ENCODE results near the gene FBXO31. TPM values are rescaled to one million over a fixed set of nuclear protein-coding genes. Genes with fewer than 3 reads are reported as not detected.

Gene FBXO31
- total and polyA plus RNA-seq, 12 donors: 15.1 to 94.3 (median 72.4) TPM

DNA sequence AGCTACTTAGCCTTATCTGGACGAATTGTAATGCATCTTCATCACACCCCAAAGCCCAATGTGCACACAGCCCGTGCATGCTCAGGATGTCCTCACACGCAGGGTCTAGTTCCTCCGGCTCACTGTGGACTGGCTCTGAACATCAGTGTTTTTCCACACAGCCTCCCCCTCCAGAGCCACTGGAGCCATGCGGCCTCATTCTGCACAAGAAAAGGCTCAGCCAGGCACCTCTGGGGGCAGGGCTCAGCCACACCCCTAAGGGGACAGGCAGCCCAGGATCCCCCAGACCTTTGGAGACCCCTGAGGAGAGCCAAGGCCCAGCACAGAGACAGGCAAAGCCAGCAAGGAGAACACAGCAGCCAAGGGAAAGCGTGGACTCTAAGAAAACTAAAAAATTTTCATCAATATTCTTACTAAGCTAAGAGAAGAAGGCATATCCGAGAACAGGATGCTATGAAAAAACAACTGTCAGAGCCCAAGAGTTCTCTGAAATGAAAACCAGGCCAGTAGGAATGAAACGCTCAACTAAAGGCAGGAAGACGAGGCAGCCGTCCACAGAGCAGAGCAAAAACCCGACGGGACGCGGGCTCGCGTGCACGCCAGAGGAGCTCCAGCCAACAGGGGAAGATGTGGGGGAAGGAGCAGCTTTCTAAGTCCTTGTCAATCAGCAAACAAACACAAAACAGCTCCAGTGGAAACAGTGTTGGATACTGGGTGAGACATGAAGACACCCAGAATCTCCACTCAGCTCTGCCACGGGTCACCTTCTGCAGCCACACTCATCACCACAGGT lies 43.0 kb upstream of the FBXO31 start:
- Histone ChIP-seq H3K9me3 (no peaks in the 10 kb centered on the region), H3K36me3 (peaks cover 0 to 71% (median 15%) of the 10 kb centered on the region in 9 donors), H3K27me3 (no peaks in the 10 kb centered on the region), H3K4me1 (peaks cover 0 to 12% (median 2%) of the 10 kb centered on the region in 9 donors), H3K4me3 (no peak overlapping the region), H3K27ac (no peak overlapping the region)
- TF ChIP-seq CTCF (IDR thresholded peaks at IDR 0.05): no peak
- intact Hi-C loops (cut with DNase I): loop anchor here in 1 of 10 donors (10.0 kb wide), 1 partner anchor 208 kb away; no protein-coding TSS in a partner anchor
- DNase-seq: no peak
- peak in 2 of 8 donors; percentile 20 to 29 for ATAC-seq
- 71 to 74% methylated on average over 18 of the region's 18 CpGs for WGBS, 2 donors

- no peaks in the 10 kb centered on the region for H3K9me3 ChIP-seq
- 94 to 95% methylated on average over 12 of the region's 12 CpGs for WGBS, 2 donors
- peaks cover 0 to 10% (median 0%) of the 10 kb centered on the region in 9 donors for H3K4me1 ChIP-seq
- no peak for ATAC-seq
- H3K27me3 ChIP-seq: no peaks in the 10 kb centered on the region
- peaks cover 0 to 71% (median 13%) of the 10 kb centered on the region in 9 donors for H3K36me3 ChIP-seq
- no peak for DNase-seq
- H3K4me3 ChIP-seq: no peak overlapping the region
- H3K27ac ChIP-seq: no peak overlapping the region
- TF ChIP-seq CTCF (IDR thresholded peaks at IDR 0.05): no peak
- intact Hi-C loops (cut with DNase I): loop anchor here in 1 of 10 donors (10.0 kb wide), 1 partner anchor 209 kb away; no protein-coding TSS in a partner anchor
These were observed 42.4 kb upstream of the FBXO31 start for GRCh38 chr16:87425941-87426340.

- Histone ChIP-seq H3K27me3 (no peaks in the 10 kb centered on the region), H3K27ac (no peak overlapping the region), H3K36me3 (peaks cover 0 to 76% (median 20%) of the 10 kb centered on the region in 9 donors), H3K4me1 (peaks cover 0 to 10% (median 0%) of the 10 kb centered on the region in 9 donors), H3K4me3 (no peak overlapping the region), H3K9me3 (no peaks in the 10 kb centered on the region)
- 73 to 75% methylated on average over 12 of the region's 12 CpGs for WGBS, 2 donors
- intact Hi-C loops (cut with DNase I): loop anchor here in 1 of 10 donors (10.0 kb wide), 1 partner anchor 211 kb away; no protein-coding TSS in a partner anchor
- TF ChIP-seq CTCF (IDR thresholded peaks at IDR 0.05): no peak
- ATAC-seq (peak in 2 of 8 donors; percentile 20 to 25), DNase-seq (no peak)
These were observed 40.7 kb upstream of the FBXO31 start for GRCh38 chr16:87424266-87424665.

GRCh38 chr16:87423429-87423828 lies 39.9 kb upstream of the FBXO31 start:
- Histone ChIP-seq H3K9me3 (no peaks in the 10 kb centered on the region), H3K36me3 (peaks cover 0 to 76% (median 21%) of the 10 kb centered on the region in 9 donors), H3K4me3 (no peak overlapping the region), H3K27me3 (no peaks in the 10 kb centered on the region), H3K4me1 (peaks cover 0 to 10% (median 0%) of the 10 kb centered on the region in 9 donors), H3K27ac (no peak overlapping the region)
- 95 to 96% methylated on average over 15 of the region's 15 CpGs for WGBS, 2 donors
- ATAC-seq (no peak), DNase-seq (no peak)
- intact Hi-C loops (cut with DNase I): loop anchor here in 1 of 10 donors (10.0 kb wide), 1 partner anchor 211 kb away; no protein-coding TSS in a partner anchor
- TF ChIP-seq CTCF (IDR thresholded peaks at IDR 0.05): no peak

Data from heart right ventricle (tissue), 16 donors.